SKM-1 (cell line): Measurements from ENCODE around the gene RANBP3.
"Not testable (repeated sequence)": the region's sequence is repeated elsewhere in the genome, so short reads cannot be mapped to it uniquely, and the experiment has no call there.

Source experiments
- DNase-seq: peaks from one replicate; lab custom pipeline; 2025; ENCODE audit not compliant: unreplicated experiment; lab: John Stamatoyannopoulos, UW

The RANBP3 gene

DNA sequence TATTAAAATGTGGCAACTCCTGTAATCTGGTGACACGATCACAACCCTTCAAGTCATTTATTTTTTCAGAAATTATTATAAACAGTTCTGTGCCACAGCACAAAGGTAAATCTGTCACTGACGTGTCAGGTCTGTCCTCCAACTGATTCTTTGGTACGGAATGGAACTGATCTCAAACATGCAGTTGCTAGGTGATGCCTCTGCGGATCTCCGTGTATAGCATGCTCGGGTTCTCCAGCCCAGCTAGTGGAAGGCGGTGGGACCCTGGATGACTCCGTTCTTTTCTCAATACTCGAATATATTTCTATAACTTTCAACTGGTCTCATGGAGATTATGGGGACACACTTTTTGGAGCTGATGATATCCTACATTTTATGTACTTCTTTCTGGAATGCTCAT, 11.0 kb downstream of the RANBP3 start:
- no peak for DNase-seq

DNA sequence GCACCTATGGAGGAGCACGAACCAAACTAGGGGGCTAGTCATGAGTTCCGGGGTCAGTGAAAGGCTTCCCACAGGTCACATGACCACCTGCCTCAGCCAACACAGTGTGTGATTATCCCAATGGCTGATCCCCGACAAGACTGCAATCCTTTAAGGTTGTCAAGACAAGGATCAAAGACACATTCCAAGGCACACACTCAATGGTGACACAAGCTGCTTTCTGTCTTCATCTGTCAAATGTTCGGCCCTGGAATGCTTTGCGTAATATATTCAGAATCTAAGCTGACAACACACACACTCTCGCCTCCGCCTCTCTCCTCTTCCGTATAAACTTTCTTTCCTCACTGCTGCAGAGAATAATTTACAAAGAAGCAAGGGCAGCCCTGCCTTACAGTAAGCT, 11.7 kb downstream of the RANBP3 start:
- DNase-seq, result no peak

DNA sequence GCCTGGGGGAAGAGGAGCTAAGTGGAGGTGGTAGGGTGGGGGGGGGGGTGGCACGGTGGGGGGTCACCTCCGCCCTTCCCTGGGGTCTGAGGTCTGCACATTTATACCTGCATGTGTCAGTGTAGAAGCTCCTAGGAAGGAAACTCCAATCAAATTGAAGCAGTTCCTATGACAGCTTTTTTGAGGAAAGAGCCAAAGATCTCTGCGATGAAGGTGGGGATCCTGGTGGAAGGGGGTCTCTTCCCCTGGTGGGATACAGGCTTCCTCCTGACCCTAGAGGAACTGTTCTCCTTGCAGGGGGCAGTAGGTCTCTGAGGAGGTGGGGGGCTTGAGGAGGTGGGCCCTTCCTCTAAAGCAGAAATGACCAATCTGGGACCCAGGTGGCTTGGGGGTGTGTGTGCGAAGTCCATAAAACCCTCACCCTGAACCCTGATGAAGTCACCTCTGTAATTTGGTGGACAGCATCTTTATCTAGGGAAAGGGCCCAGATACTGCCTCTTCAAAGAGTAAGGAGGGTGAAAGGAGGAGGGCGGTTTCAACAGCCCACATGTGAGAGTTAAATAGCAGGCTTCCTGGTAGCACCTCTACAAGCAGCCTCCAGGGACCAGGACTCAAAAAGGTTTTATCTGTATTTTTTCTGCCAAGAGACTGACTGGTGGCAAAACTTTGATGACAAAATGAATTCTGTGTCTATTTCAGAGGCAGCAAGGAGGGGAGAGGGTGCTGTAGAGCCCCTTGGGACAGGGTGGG, 12.9 kb downstream of the RANBP3 start:
- no peak for DNase-seq

DNA sequence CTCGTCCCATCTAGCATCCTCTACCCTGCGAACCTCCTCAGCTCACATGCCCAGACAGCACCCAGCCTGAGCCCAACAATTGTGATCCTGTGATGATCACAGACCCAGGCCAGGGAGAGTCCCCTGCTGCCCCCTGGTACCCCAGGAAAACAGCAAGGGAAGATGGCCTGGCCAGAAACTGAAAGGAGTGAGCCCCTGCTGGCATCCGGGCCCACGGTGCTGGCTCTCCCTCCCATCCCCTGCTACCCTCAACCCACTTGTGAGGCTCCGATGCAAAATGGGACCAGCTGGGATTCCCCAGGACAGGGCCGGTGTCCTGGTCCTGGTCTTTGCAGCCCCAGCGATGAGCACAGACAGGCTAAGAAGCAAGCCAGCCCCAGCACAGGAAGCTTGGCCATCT, 14.1 kb downstream of the RANBP3 start:
- no peak for DNase-seq

DNA sequence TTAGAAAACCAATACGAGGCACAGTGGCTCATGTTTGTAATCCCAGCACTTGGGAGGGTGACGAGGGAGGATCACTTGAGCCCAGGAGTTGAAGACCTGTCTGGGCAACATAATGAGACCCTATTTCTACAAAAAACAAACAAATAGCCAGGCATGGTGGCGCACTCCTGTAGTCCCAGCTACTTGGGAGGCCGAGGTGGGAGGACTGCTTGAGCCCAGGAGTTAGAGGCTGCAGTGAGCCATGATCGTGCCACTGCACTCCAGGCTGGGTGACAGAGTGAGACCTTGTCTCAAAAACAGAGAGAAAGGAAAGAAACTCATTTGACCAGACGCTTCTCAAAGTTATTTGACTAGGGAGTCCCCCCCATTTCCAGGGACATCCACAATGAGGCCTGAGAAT, 14.7 kb downstream of the RANBP3 start:
- DNase-seq, result not testable (repeated sequence)

DNA sequence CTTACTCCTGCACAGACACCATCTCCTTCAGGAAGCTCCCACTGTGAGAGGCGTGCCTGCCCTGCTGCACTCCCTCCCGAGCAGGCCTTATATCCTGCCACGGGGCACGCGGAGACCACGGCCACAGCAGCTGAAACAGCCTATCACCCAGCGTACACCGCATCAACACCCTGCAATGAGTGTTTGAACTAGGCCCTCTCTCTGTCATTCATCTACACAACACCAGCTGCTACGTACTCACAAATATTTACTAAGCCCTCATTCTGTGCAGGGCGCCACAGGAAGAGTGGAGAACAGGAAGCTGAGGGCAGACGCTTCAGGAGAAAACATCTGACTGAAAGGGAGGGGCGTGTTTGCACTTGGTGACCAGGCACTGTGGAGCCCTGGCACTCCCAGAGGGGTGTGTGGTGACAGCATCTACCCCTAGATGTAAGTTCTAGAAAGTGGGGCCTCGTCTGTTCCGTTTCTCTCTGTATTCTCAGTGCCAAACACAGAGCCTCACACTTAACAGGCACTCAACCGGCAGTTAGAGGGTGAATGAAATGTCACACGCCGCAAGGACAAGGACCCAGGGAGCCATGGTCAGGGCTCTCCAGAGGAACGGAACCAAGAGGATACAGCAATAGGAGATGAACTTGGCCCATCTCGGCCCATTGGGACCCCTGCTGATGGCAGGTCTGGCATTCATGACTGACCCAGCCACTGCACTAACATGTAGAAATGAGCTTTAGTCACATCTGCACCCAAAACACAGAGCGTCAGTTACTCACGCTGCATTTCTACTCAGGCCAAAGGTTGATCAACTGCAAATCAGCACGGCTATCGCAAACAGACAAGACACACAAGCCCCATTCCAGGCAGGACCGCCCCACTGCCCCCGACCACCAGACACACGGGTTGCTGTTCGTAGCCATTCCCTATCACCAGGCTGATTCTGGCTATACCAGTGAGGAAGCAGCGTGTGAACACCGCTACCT, 15.7 kb downstream of the RANBP3 start:
- no peak for DNase-seq

DNA sequence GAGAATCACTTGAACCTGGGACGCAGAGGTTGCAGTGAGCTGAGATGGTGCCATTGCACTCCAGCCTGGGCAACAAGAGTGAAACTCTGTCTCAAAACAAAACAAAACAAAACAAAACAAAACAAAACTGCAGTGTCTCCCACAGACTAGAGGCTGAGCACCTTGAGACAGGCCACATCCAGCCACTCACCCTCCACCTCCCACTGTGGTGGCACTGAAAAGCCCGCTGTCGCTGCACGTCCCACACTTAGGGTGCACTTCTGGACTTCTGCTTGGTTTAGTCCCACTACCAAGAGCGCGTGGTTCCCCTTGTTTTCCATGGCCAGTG, 16.3 kb downstream of the RANBP3 start:
- DNase-seq, result not testable (repeated sequence)

DNA sequence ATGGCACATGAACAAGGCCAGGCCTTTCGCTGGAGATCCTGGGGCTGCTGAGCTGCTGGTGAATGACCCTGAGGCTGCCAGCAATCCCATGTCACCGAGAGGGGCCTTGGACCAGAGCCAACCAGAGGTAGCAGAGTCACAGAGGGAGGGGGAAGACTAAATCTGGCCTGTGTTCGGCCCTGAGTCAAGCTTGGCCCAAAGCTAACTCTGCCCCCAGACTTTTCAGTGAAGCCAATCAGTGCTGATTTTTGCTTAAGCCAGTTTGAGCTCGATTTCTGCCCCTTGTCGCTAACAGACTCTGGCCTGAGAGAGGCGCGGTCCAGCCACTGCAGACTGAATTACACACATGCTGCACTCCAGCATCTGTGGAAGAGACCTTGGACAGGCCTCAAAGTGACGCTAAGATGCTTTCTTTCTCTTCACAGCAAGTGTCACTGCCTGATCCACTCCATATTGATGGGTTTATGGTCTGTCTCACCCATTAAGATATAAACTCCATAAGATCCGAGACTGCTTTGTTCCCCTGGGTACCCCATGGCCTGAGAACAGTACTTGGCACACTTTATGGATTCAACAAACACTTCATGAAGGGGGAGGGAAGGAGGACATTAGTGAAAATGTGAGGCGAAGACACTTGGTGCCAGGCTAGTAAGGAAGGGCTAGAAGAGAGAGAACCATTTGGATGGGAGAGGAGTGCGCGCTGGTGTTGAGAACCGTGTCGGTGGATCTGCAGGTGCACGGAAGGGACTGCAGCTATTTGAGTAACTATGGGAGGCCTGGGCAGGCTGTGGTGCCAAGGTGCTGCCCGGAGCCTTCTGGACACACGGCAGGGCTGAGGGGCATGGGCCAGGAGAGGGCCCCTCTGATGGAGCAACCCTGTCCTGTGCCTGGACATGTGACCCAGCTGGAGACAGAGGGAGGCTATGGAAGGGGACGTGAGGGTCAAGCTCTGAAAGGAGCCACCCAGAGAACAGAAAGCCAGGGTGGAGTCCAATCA, 17.6 kb downstream of the RANBP3 start:
- no peak for DNase-seq

DNA sequence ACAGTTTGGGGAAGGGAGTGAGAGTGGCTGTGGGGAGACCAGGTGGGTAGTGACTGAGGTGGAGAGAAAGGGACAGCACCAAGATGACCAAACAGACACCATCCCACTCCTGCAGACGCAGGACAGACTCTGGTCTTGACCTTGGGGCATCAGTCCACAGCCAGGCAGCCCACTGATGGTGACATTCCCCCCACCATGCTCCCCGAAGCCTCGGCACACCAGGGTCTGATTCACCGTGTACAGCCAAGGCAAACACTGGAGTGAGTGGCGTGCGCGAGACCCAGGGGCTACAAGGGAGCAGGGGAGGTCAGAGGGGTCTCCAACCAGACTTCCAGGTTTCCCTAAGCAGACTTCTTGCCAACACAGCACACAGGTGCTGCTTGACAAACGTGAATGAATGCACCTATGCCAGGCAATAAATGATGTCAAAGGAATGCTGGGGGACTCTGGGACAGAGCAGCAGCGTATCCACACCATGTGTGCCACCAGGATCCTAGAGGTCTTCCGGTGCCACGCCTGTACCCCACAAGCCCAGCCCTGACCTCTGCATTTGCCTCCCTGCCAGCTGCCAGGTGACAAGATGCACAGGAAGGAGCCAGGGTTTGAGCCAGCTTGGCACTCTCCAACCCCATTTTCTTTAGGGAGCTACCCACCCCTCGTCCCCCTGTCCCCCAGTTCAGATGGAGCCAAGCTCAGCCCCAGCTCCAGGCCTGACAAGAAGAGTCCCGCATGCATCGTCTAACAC, 18.5 kb downstream of the RANBP3 start:
- DNase-seq, result no peak

DNA sequence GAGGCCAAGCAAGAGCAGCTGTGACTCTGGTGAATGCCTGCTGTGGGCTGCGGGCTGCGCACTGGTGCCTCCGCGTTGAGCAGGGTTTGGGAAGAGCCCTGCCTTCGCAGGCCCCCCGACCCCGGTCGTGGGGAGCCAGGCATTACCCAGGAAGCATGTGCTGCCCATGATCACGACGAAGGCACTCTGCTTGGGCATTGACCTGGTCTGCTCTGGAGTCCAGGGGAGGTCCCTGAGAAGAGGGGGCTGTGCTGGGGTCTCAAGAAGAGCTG, 19.2 kb downstream of the RANBP3 start:
- DNase-seq, result no peak

DNA sequence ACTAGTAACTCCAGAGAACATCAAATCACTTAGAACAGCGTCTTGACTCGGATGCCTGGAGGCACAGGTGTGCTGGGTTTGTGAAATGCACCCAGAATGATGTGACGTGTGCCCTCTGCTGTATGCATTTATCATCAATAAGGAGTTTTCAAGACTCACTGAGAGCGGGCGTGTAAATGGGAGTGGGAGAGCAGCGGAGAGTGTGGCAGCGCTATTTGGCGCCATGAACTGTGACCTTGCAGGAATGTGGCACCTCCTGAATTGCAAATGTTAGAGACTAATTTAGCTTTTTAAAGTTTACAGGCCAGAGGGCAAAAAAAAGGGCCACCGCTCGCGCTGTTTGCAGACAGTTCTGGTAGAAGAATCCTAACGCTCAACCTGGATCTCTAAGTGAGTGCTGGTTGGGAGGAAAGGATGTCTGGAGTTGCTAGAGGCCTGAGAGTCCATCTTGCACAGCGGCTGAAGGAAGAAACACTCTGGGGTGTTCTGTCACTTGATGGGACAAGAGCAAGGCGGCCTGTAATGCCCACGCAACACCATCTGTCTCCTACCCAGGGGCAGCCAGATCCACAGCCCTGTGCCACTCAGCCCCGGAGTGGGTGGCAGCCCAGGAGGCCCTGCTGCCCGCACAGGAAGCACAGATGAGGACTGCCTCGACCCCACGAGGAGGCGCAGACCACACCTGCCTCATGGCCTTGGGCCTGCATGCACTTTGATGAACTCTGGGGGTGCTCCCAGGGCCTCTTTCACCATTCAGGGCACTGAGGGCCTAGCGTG, 19.7 kb downstream of the RANBP3 start:
- DNase-seq, result no peak

DNA sequence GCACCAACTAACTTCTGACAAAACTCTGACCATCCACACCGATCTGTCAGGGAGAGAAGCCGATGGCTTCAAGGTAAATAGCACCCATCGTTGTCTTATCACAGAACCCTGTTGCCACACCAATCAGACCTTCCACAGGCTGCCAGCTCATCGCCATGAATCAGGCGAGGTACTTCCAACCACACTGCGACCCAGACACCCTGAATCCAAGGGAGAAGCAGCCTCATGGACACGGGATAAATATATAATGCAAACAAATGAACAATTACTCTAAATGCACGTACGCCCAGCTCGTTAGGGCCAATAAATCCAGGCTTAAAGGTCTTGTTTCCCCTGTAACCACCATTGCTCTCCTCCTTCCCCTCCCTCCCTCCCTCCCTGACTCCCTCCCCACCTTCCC, 20.8 kb downstream of the RANBP3 start:
- no peak for DNase-seq

DNA sequence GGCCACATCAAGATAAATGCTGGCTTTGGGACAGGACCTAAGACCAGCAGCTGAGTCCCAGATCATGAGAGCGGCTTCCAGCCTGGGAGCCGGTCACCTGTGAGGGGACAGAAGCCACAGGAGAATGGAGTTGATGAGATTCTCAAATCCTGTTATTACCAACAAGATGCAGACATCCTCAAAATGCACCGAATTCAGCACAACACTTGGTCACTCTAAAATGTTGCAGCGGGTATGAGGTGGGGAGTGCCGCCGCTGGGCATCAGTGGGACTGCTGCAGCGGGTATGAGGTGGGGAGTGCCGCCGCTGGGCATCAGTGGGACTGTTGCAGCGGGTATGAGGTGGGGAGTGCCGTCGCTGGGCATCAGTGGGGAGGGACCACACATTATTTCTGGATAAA, 21.2 kb downstream of the RANBP3 start:
- DNase-seq, result no peak

DNA sequence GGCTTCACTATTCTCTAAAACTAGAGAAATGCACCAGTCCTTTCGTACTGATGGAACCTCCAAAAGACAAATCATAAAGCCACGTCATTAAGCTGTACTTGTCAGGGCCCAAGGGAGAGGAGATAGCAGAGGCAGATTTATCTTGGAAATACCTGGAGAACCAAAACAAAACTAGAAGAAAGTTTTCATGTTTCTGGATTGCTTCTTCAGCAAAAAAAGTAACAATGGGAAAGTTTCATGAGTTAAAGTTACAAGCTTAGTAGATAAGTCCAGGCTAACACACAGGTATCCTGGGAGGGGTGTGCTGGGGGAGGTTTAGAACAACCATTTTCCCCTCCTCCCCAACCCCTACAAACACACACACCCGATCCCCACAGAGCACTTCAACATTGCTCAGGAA, 21.6 kb downstream of the RANBP3 start:
- no peak for DNase-seq

DNA sequence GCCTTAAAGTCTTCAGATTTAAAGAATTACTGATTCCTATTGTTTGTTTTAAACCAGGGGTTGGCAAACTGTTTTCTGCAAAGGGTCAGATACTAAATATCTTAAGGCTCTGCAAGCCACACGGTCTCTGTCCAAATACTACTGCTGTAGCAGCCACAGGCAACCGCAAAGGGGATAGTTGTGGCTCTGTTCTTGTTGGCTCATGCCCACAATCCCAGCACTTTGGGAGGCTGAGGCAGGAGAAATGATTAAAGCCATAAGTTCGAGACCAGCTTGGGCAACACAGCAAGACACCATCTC, 22.4 kb downstream of the RANBP3 start:
- DNase-seq, result no peak

DNA sequence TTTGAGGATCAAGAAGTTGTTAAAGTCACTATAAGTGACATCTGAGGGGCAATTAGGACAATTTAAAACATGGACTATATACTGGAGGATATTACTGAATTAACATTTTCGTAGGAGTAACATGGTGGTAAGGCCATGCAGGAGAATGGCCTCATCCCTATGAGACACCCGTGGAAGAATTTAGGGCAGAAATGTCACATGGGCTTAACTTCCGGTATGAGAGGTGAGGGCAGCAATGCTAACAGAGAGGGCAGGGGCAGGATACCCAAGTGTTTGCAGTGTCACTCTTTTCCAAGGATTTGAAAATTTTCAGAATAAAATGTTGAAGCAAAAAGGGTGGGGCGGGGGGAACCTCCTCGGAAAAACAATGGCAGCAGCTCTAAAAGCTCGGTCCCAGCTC, 23.6 kb downstream of the RANBP3 start:
- no peak for DNase-seq

DNA sequence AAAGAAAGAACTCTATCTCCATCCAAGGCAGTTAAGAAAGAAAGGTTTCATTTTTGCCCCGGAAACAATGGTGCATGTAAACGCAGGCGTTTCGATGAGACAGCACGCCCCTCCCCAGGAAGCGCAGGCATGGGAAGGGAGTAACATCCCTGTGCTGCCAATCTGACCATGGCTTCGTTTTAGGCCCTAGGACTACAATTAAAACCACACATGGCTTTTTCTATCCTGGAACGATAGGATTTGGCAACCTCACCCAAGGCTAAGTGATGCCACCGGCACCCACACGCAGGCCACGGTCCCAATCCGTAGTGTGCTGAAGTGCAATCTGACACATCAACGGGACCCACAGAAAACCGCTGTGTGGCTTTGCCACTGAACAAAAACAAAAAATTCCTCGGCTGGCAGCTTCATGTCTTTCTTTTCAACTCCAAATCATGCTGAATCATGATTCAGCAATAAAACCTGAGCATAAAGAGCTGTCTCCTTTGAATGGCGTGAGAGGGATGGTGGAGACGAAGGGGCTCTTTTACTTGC, 24.2 kb downstream of the RANBP3 start:
- no peak for DNase-seq

DNA sequence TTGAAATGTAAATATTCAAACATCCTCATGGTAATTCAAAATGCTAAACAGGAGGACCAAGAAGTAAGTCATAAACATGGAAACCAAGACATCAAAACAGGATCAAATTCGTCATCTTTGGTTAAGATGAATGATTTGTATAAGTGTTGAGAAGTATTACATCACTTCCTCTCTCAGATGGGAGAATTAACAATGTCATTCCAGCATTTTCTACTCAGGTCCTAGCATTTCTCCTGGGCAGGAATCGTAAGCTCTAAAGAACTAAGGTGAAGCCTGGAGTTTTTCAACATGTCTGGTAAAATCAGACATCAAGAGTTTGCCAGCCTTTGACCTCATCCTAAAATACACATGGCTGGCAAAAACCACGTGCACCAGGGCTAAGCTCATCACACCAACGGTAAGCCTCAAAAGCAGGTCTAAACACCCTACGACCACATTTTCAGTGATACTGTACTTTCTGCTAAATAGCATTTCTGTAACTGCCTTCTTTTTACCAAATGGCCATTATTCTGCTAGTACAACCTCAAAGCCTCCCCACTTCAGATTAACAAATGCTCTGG, 24.8 kb downstream of the RANBP3 start:
- no peak for DNase-seq

DNA sequence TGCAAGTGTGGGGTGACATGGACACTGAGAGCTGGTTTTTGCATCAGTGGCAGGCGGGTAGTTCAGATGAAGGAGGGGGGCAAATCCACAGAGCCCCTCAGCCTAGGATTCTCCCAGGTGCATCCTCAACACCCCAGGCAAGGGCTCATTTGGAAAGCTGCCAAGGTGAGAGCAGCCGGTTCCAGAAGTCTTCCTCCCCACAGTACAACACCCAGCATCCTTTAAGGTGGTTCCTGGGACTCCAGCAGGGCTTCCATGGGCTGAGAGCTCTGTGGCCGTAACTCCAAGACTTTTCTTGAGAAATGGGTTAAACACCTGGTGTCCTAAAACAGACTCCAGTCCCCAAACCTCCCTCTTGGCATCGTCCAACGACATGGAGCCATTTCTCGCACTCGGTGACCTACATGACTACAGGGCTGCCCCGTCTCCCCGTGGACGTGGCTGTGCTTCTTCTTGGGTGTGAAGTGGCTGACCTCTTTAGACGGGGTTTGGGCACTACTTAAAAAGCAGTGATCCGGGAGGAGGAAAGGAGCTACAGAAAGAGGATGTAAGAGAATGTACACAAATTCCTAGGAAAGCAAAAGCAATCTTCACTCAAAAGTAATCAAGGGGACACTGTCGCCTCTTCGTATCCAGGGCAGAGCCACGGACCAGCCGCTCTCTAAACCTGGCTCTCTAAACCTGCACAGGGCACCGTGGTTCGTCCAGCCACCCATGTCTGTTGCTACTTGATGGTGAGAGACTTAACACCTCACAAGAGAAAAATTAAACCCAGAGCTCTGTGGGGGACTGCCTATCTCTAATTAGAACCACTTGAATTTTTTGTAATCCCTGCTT, 25.5 kb downstream of the RANBP3 start:
- DNase-seq, result no peak
